Breast epithelium (tissue), 3 donors: ENCODE measurements around the gene ZNF154.

ENCODE experiments used
- CTCF ChIP-seq, 3 donors: fragments of 450-650 bp; IDR thresholded peaks; one replicate each; pipeline ENCODE4 v1.5.1; 2016 to 2017; ENCODE audit warnings: antibody characterized with exemption in 3 of 3, mild to moderate bottlenecking in 3 of 3, moderate library complexity in 3 of 3
- POLR2A ChIP-seq: fragments of 450-650 bp; IDR thresholded peaks from one replicate; pipeline ENCODE4 v1.6.1; 2016; ENCODE audit warnings: antibody characterized with exemption, mild to moderate bottlenecking, moderate library complexity
- POLR2AphosphoS5 ChIP-seq, 3 donors: sonication (generic); formaldehyde crosslinking; IDR thresholded peaks; one replicate each; pipeline ENCODE4 v1.6.1; 2017; ENCODE audit warnings: antibody characterized with exemption in 3 of 3

- TF ChIP-seq CTCF (IDR thresholded peaks at IDR 0.05) (no peak), POLR2A (no peak), POLR2AphosphoS5 (IDR thresholded peaks at IDR 0.05) (no peak)
Observed at GRCh38 chr19:57706346-57706745, 2.7 kb downstream of the ZNF154 start.
